Natural killer cell (primary cell): ENCODE measurements around the gene BTBD9. TPM values are rescaled to one million over a fixed set of nuclear protein-coding genes. Genes with fewer than 3 reads are reported as not detected.

ENCODE experiments used
- ATAC-seq, 3 donors: fragments of 150-1000 bp in 2 of 3; fragments of 200-7000 bp in 1 of 3; cut with Tn5 transposase; 1 replicate in 1 of 3; 2 replicates in 2 of 3; pipeline ENCODE4 v1.10.0; 2021; ENCODE audit warnings: mild to moderate bottlenecking in 2 of 3, moderate library complexity in 2 of 3
- DNase-seq, 2 donors: peaks; one replicate each; pipeline versions ENCODE4 v3.0.0 to v3.0.0-alpha.2; 2013 to 2021; ENCODE audit warnings: mixed read lengths in 1 of 2
- H3K27ac ChIP-seq: one replicate; pipeline ENCODE4 v1.5.1; 2013; ENCODE audit warnings: mild to moderate bottlenecking, low read length
- H3K27me3 ChIP-seq: one replicate; pipeline ENCODE4 v1.6.1; 2013; ENCODE audit warnings: low read length; ENCODE audit not compliant: control insufficient read depth, insufficient read depth
- H3K36me3 ChIP-seq: one replicate; pipeline ENCODE4 v1.6.1; 2013; ENCODE audit warnings: low read length; ENCODE audit not compliant: control insufficient read depth, insufficient read depth
- H3K4me1 ChIP-seq: one replicate; pipeline ENCODE4 v1.6.1; 2013; ENCODE audit warnings: low read length; ENCODE audit not compliant: control insufficient read depth, insufficient read depth
- H3K4me3 ChIP-seq: one replicate; pipeline ENCODE4 v1.5.1; 2013; ENCODE audit warnings: low read length
- H3K9me3 ChIP-seq: one replicate; pipeline ENCODE4 v1.6.1; 2013; ENCODE audit warnings: low read length; ENCODE audit not compliant: control insufficient read depth, insufficient read depth
- H3K27ac Mint-ChIP-seq, 2 donors: one replicate each; pipeline ENCODE4 v1.8.0; 2022; ENCODE audit warnings: mild to moderate bottlenecking in 2 of 2, mixed read lengths in 2 of 2, moderate library complexity in 1 of 2
- H3K27me3 Mint-ChIP-seq, 2 donors: one replicate each; pipeline ENCODE4 v1.8.0; 2022; ENCODE audit warnings: low read depth in 2 of 2, mixed read lengths in 2 of 2
- H3K36me3 Mint-ChIP-seq: one replicate; pipeline ENCODE4 v1.8.0; 2022; ENCODE audit warnings: mixed read lengths
- H3K4me1 Mint-ChIP-seq, 2 donors: one replicate each; pipeline ENCODE4 v1.8.0; 2022; ENCODE audit warnings: mixed read lengths in 2 of 2
- H3K4me3 Mint-ChIP-seq: one replicate; pipeline ENCODE4 v1.8.0; 2022; ENCODE audit warnings: mild to moderate bottlenecking, moderate library complexity, mixed read lengths
- H3K9me3 Mint-ChIP-seq, 2 donors: one replicate each; pipeline ENCODE4 v1.8.0; 2022; ENCODE audit warnings: mixed read lengths in 2 of 2
- CTCF ChIP-seq: fragments of 200-600 bp; IDR thresholded peaks from one replicate; pipeline ENCODE4 v1.8.0; 2022; ENCODE audit warnings: antibody characterized with exemption
- WGBS: methylation state at CpG from one replicate; pipeline ENCODE4 v1.1.7; 2013; ENCODE audit warnings: missing lambda C conversion rate; ENCODE audit not compliant: insufficient coverage; 5-methylcytosine and 5-hydroxymethylcytosine counted together
- intact Hi-C: fragments of 100-400 bp; cut with micrococcal nuclease; formaldehyde crosslinking; loops from one replicate; pipeline ENCODE4 v1.14.2; 2022
- total RNA-seq, 4 donors: library from RNA; stranded (reverse); fragments of 120-200 nt in 1 of 4; gene quantifications; one replicate each; pipeline versions ENCODE4 v1.2.3 to v1.2.4, GENCODE V29; 2013 to 2022

Gene BTBD9
- total RNA-seq, 3 donors from 2014 or later (not counting 1 experiment from before 2014, with no cell fraction given), result 51.6 to 70.3 (median 54.3) TPM

- no peak overlapping the region for H3K4me3 ChIP-seq
- no peak for DNase-seq
- no peak for TF ChIP-seq CTCF
- Mint-ChIP-seq H3K36me3 (no peaks in the 10 kb centered on the region), H3K4me3 (no peak overlapping the region), H3K4me1 (peaks cover 5 to 15% of the 10 kb centered on the region in 2 donors), H3K9me3 (no peaks in the 10 kb centered on the region), H3K27me3 (no peaks in the 10 kb centered on the region), H3K27ac (no peak overlapping the region)
- H3K27ac ChIP-seq, result no peak overlapping the region
- no peaks in the 10 kb centered on the region for H3K4me1 ChIP-seq
- H3K36me3 ChIP-seq, result no peaks in the 10 kb centered on the region
- intact Hi-C loops, result no loop called here
- no peak for ATAC-seq
- no peaks in the 10 kb centered on the region for H3K9me3 ChIP-seq
- H3K27me3 ChIP-seq, result no peaks in the 10 kb centered on the region
Measured at GRCh38 chr6:38350942-38351341, 288.8 kb downstream of the BTBD9 start.

GRCh38 chr6:38350220-38350619 is 289.5 kb downstream of the BTBD9 start:
- Mint-ChIP-seq H3K36me3 (no peaks in the 10 kb centered on the region), H3K4me3 (no peak overlapping the region), H3K4me1 (peaks cover 10 to 14% of the 10 kb centered on the region in 2 donors), H3K9me3 (no peaks in the 10 kb centered on the region), H3K27ac (no peak overlapping the region), H3K27me3 (no peaks in the 10 kb centered on the region)
- Histone ChIP-seq H3K9me3 (no peaks in the 10 kb centered on the region), H3K36me3 (no peaks in the 10 kb centered on the region), H3K27me3 (no peaks in the 10 kb centered on the region), H3K27ac (no peak overlapping the region), H3K4me1 (no peaks in the 10 kb centered on the region), H3K4me3 (no peak overlapping the region)
- DNase-seq, result no peak
- intact Hi-C loops, result no loop called here
- no peak for TF ChIP-seq CTCF
- ATAC-seq, result no peak
- WGBS, result 95% methylated on average over 3 of the region's 4 CpGs

- Mint-ChIP-seq H3K4me1 (peaks cover 10 to 13% of the 10 kb centered on the region in 2 donors), H3K9me3 (no peaks in the 10 kb centered on the region), H3K4me3 (no peak overlapping the region), H3K27ac (no peak overlapping the region), H3K36me3 (no peaks in the 10 kb centered on the region), H3K27me3 (no peaks in the 10 kb centered on the region)
- no peak for TF ChIP-seq CTCF
- H3K4me3 ChIP-seq, result no peak overlapping the region
- WGBS, result 100% methylated on average over 3 of the region's 3 CpGs
- no peaks in the 10 kb centered on the region for H3K4me1 ChIP-seq
- H3K36me3 ChIP-seq, result no peaks in the 10 kb centered on the region
- H3K27ac ChIP-seq, result no peak overlapping the region
- ATAC-seq (no peak), DNase-seq (no peak)
- no peaks in the 10 kb centered on the region for H3K27me3 ChIP-seq
- intact Hi-C loops, result no loop called here
- H3K9me3 ChIP-seq, result no peaks in the 10 kb centered on the region
Measured at GRCh38 chr6:38349795-38350194, 289.9 kb downstream of the BTBD9 start.

GRCh38 chr6:38349221-38349620 is 290.5 kb downstream of the BTBD9 start:
- H3K9me3 ChIP-seq, result no peaks in the 10 kb centered on the region
- H3K4me1 ChIP-seq, result no peaks in the 10 kb centered on the region
- H3K27ac Mint-ChIP-seq, result no peak overlapping the region
- WGBS, result 92% methylated on average over 2 of the region's 2 CpGs
- no peaks in the 10 kb centered on the region for H3K27me3 ChIP-seq
- H3K4me3 Mint-ChIP-seq, result no peak overlapping the region
- no peaks in the 10 kb centered on the region for H3K9me3 Mint-ChIP-seq
- no peaks in the 10 kb centered on the region for H3K36me3 Mint-ChIP-seq
- ATAC-seq (no peak), DNase-seq (no peak)
- TF ChIP-seq CTCF, result no peak
- no peak overlapping the region for H3K27ac ChIP-seq
- no peaks in the 10 kb centered on the region for H3K36me3 ChIP-seq
- no peak overlapping the region for H3K4me3 ChIP-seq
- H3K4me1 Mint-ChIP-seq, result peaks cover 9 to 10% of the 10 kb centered on the region in 2 donors
- intact Hi-C loops, result no loop called here
- H3K27me3 Mint-ChIP-seq, result no peaks in the 10 kb centered on the region
